Keratinocyte (primary cell): ENCODE data around the gene USP31.

Experiments used
- EZH2 ChIP-seq: IDR thresholded peaks from one replicate; pipeline ENCODE4 v1.6.1; 2012; ENCODE audit warnings: inconsistent platforms, mild to moderate bottlenecking, low read length, moderate library complexity
- TF ChIP-seq, protein P1 (sequence below), 3 experiments: IDR thresholded peaks in 1 of 3; conservative IDR thresholded peaks in 1 of 3; optimal IDR thresholded peaks in 1 of 3; 2 replicates in 2 of 3; 3 replicates in 1 of 3; pipeline versions ENCODE3 to v1.5.1; 2011; ENCODE audit warnings: low read length in 3 of 3, mild to moderate bottlenecking in 3 of 3, moderate library complexity in 2 of 3, control low read depth in 1 of 3, inconsistent platforms in 1 of 3; ENCODE audit not compliant: insufficient read depth in 2 of 3; ENCODE audit errors: extremely low read depth in 1 of 3

DNA sequence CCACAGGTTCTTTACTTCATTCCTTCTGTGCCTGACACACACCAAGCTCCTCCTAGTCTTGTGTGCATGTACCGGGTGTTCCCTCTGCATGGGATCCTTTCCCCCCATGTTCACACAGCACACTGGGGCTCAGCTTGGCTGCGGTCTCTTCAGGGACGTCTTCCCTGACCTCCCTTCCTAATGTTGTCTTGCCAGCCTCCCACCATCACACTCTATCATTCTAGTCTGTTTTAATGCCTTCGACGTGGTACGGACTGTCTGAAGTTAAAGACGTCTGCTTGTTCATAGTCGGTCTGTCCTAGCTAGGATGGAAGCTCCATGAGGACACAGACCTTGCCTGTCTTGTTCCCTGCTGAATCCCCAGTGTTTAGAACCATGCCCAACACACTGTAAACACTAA is 60.1 kb downstream of the USP31 start:
- TF ChIP-seq, protein P1, sequence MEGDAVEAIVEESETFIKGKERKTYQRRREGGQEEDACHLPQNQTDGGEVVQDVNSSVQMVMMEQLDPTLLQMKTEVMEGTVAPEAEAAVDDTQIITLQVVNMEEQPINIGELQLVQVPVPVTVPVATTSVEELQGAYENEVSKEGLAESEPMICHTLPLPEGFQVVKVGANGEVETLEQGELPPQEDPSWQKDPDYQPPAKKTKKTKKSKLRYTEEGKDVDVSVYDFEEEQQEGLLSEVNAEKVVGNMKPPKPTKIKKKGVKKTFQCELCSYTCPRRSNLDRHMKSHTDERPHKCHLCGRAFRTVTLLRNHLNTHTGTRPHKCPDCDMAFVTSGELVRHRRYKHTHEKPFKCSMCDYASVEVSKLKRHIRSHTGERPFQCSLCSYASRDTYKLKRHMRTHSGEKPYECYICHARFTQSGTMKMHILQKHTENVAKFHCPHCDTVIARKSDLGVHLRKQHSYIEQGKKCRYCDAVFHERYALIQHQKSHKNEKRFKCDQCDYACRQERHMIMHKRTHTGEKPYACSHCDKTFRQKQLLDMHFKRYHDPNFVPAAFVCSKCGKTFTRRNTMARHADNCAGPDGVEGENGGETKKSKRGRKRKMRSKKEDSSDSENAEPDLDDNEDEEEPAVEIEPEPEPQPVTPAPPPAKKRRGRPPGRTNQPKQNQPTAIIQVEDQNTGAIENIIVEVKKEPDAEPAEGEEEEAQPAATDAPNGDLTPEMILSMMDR (optimal IDR thresholded peaks at IDR 0.05 in 1 of 3, IDR thresholded peaks at IDR 0.05 in 1 of 3, conservative IDR thresholded peaks at IDR 0.05 in 1 of 3; ENCODE audit: extremely low read depth in 1 of 3, insufficient read depth in 2 of 3, low read length in 3 of 3) = no peak
- no peak for TF ChIP-seq EZH2
